SIG-M5 treated with dmso at 0.1 percent for 504 hours (cell line): Measurements from ENCODE around the gene BCAS3.
A peak's percentile ranks its signal among the peaks of the same experiment; 100 is the strongest.
"Not testable (repeated sequence)": the region's sequence is repeated elsewhere in the genome, so short reads cannot be mapped to it uniquely, and the experiment has no call there.

ENCODE experiments used
- DNase-seq: peaks from one replicate; lab custom pipeline; 2025; ENCODE audit not compliant: unreplicated experiment; lab: John Stamatoyannopoulos, UW

The BCAS3 gene

DNA sequence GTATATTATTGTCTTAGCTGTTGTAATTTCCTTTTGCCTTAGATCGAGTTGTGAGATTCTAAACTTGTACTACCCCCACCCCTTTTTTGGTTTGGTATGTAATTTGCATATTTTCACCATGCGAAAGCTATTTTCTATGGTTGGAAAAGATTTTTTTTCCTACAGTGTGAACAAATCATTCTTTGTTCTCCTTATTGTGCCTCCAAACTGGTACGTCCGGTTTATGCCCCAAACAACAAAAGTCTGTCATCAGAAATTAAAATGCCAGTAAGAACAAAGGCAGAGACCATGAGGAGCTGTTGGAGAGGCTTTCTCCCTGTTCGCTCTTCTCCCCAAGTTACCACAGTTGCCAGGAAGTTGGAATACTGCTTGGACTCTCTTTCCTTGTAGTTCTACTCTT is 66.1 kb downstream of the BCAS3 start:
- peak; percentile 90 for DNase-seq

DNA sequence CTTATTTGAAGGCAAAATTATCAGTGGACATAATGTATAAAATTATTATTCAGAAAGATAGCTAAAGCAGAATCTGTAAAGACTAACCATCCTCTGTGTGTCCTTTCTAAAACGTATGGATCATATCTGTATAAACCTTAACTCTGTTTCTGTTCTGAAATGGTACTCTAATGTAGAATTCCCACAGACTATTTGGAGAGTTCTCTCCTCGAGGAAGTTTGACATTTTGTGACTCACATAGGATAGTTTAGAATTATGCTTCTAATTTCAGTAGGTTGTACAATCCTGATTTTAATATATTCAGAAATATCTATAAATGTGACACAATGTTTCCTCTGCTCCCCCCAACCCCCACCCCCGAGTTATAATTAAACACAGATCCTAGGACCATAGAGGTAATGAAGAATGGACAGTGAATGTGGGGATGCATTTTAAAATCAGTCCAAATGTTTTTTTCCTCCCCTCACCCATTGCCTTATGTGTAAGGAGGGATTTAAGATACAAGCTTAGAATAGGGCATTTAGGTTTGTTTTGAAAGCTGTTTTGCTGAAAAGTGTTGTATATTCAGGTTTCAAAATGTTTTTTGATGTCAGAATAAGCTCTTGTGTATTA is 66.8 kb downstream of the BCAS3 start:
- DNase-seq = no peak

DNA sequence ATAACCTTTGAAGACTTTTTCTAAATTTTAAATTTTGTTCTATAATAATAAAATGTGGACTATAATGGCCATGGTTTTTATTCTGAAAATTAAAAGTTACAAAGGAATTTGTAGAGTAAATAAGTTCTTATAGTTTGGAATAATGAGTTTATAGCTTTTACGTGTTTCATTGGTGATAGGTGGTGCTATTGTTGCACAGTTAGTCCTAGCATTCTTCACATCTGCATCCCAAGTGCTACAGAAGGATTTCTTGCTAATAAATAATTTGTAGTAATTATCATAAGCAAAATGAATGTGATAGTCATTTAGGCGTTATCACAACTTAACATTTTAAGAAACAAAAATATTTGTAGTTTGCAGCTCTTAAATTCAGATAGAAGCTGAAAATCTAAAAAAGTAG is 67.9 kb downstream of the BCAS3 start:
- peak; percentile 90 for DNase-seq

DNA sequence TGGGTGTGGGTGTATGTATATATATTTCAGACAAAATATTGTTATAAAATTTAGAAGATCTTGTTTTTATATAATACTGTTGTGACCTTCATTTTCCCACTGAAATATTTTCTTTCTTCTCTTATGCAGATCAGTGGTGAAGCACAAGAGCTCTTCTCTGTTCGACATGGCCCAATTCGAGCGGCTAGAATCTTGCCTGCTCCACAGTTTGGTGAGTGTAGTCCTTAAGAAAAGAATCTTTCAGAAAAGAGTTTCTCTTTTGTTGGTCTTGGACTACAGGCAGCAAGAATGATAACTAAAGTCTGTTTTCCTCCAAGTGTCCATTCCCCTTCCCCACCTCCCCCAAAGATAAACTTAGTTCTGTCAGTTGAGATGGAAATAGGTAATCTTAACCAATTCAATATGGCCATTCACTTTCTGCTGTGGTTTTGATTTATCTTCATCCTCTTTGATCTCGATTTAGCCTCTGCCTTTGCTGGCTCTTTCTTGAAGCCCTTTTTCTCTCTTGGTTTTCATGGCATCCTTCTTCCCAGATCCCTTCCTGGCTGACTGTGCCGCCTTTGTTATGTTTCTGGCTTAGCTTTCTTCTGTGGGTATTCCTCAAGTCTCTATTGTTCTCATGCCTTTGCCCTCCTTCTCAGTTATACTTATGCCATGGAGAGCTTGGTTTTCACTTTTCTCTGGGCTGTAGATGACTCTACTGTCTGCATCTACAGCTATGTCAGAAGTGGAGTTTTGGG is 69.6 kb downstream of the BCAS3 start:
- no peak for DNase-seq

DNA sequence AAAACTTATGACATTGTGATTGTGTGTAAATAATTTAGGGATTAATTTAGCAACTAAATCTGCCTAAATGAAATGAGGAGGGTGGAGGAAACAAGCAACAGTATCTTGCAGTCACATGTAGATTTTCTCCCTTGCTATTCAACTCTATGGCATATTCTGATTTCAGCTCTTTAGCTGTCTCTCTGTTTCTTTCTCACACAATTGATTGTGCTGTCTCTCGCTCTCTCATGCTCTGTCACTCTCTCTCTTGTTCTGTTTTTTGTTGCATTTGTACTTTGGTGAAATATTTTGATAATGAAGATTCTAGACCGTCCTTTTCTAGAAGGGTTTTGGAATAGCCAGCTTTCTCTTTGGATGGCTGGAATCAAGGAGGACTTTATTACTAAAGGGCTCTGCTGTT is 70.6 kb downstream of the BCAS3 start:
- DNase-seq = no peak

DNA sequence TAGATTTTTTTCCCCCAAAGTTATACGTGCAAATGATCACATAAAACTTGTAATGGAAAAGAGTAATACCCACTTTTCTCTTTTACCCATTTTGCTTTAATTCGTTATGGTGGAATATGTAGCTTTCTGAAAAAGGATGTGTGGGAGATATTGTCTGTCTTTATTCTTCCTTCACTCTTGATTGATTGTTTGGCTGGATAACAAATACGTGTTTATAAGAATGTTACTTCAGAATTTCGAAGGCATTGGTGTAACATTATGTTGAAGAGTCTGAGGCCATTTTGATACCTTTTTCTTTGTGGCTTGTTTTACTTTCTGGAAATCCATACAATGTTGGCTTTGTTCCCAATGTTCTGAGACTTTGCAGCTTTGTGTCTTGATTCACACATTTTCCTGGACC is 71.4 kb downstream of the BCAS3 start:
- no peak for DNase-seq

DNA sequence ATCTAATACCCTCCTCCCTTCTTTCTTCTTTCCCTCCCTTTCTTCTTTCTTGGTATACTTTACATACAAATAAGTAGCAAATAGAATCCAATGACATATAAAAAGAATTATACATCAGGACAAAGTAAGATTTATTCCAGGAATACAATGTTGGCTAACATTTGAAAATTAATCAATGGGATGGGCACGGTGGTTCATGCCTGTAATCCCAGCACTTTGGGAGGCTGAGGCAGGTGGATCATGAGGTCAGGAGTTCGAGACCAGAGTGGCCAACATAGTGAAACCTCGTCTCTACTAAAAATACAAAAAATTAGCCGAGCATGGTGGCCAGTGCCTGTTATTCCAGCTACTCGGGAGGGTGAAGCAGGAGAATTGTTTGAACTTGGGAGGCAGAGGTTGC is 72.1 kb downstream of the BCAS3 start:
- no peak for DNase-seq

DNA sequence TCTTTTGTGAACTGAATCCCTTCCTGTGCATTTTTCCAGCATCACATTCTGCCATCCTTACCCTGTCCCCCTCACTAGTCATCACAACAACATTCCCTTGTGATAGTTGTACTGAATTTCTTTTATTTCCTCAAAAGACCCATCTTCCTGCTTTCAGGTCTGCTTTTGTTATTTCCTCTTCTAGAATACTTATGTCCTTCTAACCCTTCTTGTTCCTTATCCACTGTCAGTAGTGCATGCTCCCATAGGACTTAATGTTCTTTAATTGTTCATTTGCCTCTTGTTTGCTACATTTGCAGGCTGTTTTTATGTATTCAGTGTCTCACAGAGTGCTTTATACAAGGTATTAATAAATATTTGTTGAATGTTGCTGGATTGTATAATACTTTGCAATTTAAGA is 73.0 kb downstream of the BCAS3 start:
- no peak for DNase-seq

DNA sequence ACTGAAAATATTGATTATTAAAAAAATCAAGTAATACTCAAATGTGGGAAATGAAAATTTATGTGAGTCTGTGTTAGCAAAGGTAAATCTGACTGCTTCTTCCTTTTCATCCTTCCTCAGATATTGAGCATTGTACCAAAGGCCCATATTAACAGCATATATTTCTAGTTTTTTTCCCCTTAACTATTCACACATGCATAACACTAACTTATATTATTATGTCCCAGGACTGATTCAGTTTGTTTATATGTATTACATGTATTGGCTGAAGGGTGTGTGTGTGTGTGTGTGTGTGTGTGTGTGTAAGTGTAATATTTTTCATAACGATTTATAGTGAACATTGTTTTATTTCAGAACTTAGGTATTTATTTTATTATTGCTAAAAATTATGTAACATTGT is 74.2 kb downstream of the BCAS3 start:
- DNase-seq = no peak

DNA sequence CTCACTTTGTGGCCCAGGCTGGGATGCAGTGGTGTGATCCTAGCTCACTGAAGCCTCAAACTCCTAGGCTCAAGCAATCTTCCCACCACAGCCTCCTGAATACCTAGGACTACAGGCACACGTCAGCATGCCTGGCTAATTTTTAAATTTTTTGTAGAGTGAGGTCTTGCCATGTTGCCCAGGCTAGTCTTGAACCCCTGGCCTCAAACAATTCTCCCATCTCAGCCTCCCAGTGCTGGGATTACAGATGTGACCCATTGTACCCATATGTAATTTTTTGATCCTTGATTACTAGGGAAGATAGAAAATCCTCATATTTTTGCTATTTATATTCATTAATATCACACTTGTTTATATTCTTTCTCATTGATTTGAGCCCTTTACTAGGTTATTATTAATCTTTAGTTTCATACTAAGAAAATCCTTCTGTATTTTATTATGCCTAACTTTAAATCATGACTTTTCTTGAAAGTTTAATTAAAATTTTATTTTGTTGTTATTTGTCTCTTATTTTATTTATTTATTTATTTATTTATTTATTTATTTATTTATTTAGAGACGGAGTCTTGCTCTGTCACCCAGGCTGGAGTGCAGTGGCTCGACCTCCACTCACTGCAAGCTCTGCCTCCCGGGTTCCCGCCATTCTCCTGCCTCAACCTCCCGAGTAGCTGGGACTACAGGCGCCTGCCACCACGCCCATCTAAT is 75.4 kb downstream of the BCAS3 start:
- no peak for DNase-seq

DNA sequence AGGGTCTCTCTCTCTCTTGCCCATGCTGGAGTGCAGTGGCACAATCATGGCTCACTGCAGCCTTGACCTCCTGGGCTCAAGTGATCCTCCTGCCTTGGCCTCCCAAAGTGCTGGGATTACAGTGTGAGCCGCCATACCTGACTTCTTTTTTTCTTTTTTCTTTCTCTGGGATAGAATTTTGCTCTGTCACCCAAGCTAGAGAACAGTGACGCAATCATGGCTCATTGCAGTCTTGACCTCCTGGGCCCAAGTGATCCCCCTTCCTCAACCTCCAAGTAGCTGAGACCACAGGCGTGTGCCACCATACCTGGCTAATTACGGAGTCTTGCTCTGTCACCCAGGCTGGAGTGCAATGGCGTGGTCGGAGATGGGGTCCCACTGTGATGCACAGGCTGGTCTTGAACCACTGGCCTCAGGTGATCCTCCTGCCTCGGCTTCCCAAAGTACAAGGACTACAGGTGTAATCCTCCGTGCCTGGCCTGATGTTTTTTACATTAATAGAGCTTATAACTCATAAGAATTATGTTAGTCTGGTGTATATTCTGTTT is 76.5 kb downstream of the BCAS3 start:
- DNase-seq = no peak

DNA sequence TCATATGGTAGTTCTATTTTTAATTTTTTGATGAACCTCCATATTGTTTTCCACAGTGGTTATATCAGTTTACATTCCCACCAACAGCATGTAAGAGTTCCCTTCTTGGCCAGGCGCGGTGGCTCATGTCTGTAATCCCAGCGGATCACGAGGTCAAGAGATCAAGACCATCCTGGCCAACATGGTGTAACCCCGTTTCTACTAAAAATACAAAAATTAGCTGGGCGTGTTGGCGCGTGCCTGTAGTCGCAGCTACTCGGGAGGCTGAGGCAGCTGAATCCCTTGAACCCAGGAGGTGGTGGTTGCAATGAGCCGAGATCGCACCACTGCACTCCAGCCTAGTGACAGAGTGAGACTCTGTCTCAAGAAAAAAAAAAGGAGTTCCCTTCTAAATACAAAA is 79.1 kb downstream of the BCAS3 start:
- DNase-seq = not testable (repeated sequence)

DNA sequence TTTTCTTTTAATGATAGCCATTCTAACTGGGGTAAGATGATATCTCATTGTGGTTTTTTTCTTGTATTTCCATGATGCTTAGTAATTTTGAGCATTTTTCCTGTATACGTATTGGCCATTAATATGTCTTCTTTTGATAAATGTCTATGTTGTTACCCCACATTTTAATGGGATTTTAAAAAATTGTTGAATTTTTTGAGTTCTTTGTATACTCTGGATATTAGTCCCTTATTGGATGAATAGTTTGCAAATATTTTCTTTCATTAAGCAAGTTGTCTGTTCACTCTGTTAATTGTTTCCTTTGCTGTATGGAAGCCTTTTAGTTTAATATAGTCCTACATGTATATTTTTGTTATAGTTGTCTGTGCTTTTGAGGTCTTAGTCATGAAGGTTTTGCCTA is 79.8 kb downstream of the BCAS3 start:
- no peak for DNase-seq

DNA sequence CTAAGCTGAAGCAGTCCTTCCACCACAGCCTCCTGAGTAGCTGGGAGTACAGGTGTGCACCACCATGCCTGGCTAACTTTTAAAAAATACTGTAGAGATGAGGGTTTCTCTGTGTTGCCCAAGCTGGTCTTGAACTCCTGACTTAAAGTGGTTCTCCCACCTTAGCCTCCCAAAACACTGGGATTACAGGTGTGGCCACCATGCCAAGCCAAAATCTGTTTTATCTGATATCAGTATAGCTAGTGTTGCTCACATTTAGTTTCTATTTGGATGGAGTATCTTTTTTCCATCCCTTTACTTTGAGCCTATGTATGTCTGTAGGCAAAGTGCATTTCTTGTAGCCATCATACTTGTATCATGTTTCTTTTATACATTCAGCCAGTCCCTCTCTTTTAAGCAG is 82.1 kb downstream of the BCAS3 start:
- no peak for DNase-seq

DNA sequence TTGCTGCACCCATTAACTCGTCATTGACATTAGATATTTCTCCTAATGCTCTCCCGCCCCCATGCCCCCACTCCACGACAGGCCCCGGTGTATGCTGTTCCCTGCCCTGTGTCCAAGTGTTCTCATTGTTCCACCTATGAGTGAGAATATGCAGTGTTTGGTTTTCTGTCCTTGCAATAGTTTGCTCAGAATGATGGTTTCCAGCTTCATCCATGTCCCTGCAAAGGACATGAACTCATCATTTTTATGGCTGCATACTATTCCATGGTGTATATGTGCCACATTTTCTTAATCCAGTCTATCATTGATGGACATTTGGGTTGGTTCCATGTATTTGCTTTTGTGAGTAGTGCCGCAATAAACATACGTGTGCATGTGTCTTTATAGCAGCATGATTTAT is 83.7 kb downstream of the BCAS3 start:
- DNase-seq = not testable (repeated sequence)

DNA sequence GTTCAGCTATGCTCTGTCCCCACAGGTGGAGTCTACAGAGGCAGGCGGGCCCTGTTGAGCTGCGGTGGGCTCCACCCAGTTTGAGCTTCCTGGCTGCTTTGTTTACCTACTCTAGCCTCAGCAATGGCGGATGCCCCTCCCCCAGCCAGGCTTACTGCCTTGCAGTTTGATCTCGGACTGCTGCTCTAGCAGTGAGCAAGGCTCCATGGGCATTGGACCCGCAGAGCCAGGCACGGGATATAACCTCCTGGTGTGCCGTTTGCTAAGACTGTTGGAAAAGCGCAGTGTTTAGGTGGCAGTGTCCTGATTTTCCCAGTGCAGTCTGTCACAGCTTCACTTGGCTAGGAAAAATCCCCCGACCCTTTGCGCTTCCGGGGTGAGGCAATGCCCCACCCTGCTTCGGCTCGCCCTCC is 89.1 kb downstream of the BCAS3 start:
- DNase-seq = no peak

DNA sequence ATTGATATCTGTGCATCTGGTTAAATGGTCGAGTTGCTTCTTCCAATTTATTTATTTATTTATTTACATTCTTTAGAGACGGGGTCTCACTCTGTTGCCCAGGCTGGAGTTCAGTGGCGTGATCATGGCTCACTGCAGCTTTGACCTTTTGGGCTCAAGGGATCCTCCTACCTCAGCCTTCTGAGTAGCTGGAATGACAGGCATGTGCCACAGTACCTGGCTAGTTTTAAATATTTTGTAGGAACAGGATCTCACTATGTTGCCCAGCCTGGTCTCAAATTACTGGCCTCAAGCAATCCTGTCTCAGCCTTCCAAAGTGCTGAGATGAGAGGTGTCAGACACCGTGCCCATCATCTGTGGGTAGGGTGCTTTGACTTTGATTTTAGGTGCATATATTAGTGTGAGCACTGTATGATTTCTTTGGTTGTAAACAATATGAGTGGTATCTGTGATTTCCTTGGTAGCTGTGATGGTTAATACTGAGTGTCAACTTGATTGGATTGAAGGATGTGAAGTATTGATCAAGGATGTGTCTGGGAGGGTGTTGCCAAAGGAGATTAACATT is 90.2 kb downstream of the BCAS3 start:
- DNase-seq = peak; percentile 51

DNA sequence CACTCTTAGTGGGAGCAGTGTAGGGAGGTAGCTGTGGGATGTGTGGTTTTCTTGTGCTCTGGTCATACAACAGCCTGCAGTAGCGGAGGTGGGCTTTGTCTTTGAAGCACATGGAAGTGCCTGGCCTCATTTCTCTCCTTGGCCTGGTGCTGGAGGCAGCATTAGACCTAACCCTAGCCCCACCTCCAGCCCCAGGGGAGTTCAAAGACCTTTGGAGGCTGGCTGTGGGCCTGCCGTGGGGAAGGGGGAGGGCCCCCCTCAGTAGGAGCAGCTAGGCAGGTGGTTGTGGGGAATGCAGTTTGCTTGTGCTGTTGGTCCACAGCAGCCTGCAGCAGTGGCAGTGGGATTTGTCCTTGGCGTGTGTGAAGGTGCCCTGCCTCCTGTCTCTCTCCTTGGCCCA is 91.7 kb downstream of the BCAS3 start:
- DNase-seq = no peak

DNA sequence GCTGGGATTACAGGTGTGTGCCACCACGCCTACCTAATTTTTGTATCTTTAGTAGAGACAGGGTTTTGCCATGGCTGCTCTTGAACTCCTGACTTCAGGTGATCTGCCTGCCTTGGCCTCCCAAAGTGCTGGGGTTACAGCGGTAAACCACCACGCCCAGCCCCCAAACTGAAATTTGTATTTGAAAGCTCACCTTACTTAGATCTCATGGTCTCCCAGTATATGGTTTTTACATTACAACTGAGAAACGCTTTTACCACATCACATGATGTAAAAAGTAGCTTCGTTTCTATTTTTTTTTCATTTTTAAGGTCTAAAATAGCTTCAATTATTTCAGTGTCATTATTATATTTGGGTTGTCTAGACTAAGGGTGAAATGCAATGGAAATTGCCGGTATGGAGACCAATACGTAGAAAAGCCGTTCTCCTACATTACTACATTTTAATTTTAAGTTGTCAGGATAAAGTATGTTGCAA is 93.3 kb downstream of the BCAS3 start:
- DNase-seq = no peak

DNA sequence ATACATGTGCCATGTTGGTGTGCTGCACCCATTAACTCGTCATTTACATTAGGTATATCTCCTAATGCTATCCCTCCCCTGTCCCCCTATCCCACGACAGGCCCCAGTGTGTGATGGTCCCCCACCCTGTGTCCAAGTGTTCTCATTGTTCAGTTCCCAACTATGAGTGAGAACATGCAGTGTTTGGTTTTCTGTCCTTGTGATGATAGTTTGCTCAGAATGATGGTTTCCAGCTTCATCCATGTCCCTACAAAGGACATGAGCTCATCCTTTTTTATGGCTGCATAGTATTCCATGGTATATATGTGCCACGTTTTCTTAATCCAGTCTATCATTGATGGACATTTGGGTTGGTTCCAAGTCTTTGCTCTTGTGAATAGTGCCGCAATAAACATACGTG is 94.0 kb downstream of the BCAS3 start:
- not testable (repeated sequence) for DNase-seq

DNA sequence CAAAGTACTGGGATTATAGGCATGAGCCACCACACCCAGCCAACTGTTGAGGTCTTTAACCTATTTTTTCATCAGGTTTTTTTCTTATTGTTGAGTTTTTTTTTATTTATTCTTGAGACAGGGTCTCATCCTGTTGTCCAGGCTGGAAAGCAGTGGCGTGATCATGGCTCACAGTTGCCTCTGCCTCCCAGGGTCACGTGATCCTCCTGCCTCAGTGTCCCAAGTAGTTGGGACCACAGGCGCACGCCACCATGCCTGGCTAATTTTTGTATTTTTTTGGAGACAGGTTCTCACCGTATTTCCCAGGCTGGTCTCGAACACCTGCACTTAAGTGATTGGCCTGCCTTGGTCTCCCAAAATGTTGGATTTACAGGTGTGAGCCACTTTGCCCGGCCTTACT is 95.9 kb downstream of the BCAS3 start:
- no peak for DNase-seq
